Astrocyte (in vitro differentiated cells and primary cell): ENCODE measurements around the gene GALNT2. TPM values are rescaled to one million over a fixed set of nuclear protein-coding genes. Genes with fewer than 3 reads are reported as not detected.

Experiments used
- DNase-seq: peaks from one replicate; pipeline ENCODE4 v3.0.0-alpha.2; 2010; ENCODE audit warnings: low read depth
- FAIRE-seq: peaks from 2 replicates; lab custom pipeline; 2011; peaks lifted over from hg19 to GRCh38; lab: Jason Lieb, UNC
- H2AFZ ChIP-seq: 2 replicates; pipeline ENCODE4 v1.6.0; 2012; ENCODE audit warnings: low read depth, low read length, inconsistent platforms
- H3K27ac ChIP-seq: 2 replicates; pipeline ENCODE4 v1.5.1; 2011; ENCODE audit warnings: low read depth, low read length, inconsistent platforms
- H3K27me3 ChIP-seq: 2 replicates; pipeline ENCODE4 v1.6.0; 2011; ENCODE audit warnings: low read length, inconsistent platforms; ENCODE audit not compliant: insufficient read depth
- H3K36me3 ChIP-seq: 2 replicates; pipeline ENCODE4 v1.5.1; 2011; ENCODE audit warnings: low read length, inconsistent platforms; ENCODE audit not compliant: insufficient read depth
- H3K4me1 ChIP-seq: 2 replicates; pipeline ENCODE4 v1.5.1; 2011; ENCODE audit warnings: low read length, inconsistent platforms; ENCODE audit not compliant: insufficient read depth
- H3K4me2 ChIP-seq: 2 replicates; pipeline ENCODE4 v1.6.0; 2012; ENCODE audit warnings: low read length, inconsistent platforms
- H3K4me3 ChIP-seq: 2 replicates; pipeline ENCODE4 v1.5.1; 2011; ENCODE audit warnings: low read depth, mild to moderate bottlenecking, low read length, inconsistent platforms; ENCODE audit not compliant: insufficient read depth
- H3K79me2 ChIP-seq: 2 replicates; pipeline ENCODE4 v1.6.0; 2012; ENCODE audit warnings: mild to moderate bottlenecking, low read length, inconsistent platforms; ENCODE audit not compliant: insufficient read depth
- H3K9ac ChIP-seq: 2 replicates; pipeline ENCODE4 v1.6.0; 2012; ENCODE audit warnings: mild to moderate bottlenecking, low read length, inconsistent platforms
- H3K9me3 ChIP-seq: 2 replicates; pipeline ENCODE4 v1.5.1; 2012; ENCODE audit warnings: low read depth, mild to moderate bottlenecking, low read length, inconsistent platforms; ENCODE audit not compliant: insufficient read depth
- H4K20me1 ChIP-seq: 2 replicates; pipeline ENCODE4 v1.6.0; 2012; ENCODE audit warnings: low read length, inconsistent platforms; ENCODE audit not compliant: insufficient read depth
- H3K27ac Mint-ChIP-seq: one replicate; pipeline ENCODE4 v1.8.0; 2021; ENCODE audit warnings: mild to moderate bottlenecking, mixed read lengths; ENCODE audit not compliant: unreplicated experiment
- H3K27me3 Mint-ChIP-seq: one replicate; pipeline ENCODE4 v1.8.0; 2021; ENCODE audit warnings: low read depth, mixed read lengths; ENCODE audit not compliant: unreplicated experiment
- H3K36me3 Mint-ChIP-seq: one replicate; pipeline ENCODE4 v1.8.0; 2021; ENCODE audit warnings: low read depth, mixed read lengths; ENCODE audit not compliant: unreplicated experiment
- H3K4me1 Mint-ChIP-seq: one replicate; pipeline ENCODE4 v1.8.0; 2021; ENCODE audit warnings: low read depth, mixed read lengths; ENCODE audit not compliant: unreplicated experiment
- H3K4me3 Mint-ChIP-seq: one replicate; pipeline ENCODE4 v1.8.0; 2021; ENCODE audit warnings: mild to moderate bottlenecking, moderate library complexity, mixed read lengths; ENCODE audit not compliant: unreplicated experiment
- H3K9me3 Mint-ChIP-seq: one replicate; pipeline ENCODE4 v1.8.0; 2021; ENCODE audit warnings: mild to moderate bottlenecking, mixed read lengths; ENCODE audit not compliant: unreplicated experiment
- CTCF ChIP-seq: IDR thresholded peaks from 2 replicates; pipeline ENCODE4 v1.5.1; 2011; ENCODE audit warnings: low read depth, mild to moderate bottlenecking, inconsistent platforms, low read length, moderate library complexity; ENCODE audit not compliant: insufficient read depth
- EZH2 ChIP-seq: IDR thresholded peaks from 2 replicates; pipeline ENCODE4 v1.6.1; 2012; ENCODE audit warnings: mild to moderate bottlenecking, low read length, inconsistent platforms; ENCODE audit not compliant: insufficient read depth
- total RNA-seq: library from RNA; stranded (reverse); gene quantifications from 2 replicates; pipeline ENCODE4 v1.2.1, GENCODE V29; 2021

The GALNT2 gene
- total RNA-seq, 1 donor from 2014 or later: 507 TPM

- no peak overlapping the region for H3K4me3 Mint-ChIP-seq
- H3K36me3 ChIP-seq: no peaks in the 10 kb centered on the region
- peaks cover 93% of the 10 kb centered on the region for H3K79me2 ChIP-seq
- H3K27me3 ChIP-seq: no peaks in the 10 kb centered on the region
- H3K27ac Mint-ChIP-seq: no peak overlapping the region
- no peaks in the 10 kb centered on the region for H3K9me3 Mint-ChIP-seq
- peaks cover 77% of the 10 kb centered on the region for H3K4me1 Mint-ChIP-seq
- no peaks in the 10 kb centered on the region for H3K27me3 Mint-ChIP-seq
- FAIRE-seq (no peak), DNase-seq (no peak)
- H3K9ac ChIP-seq: no peak overlapping the region
- peaks cover 8% of the 10 kb centered on the region for H3K36me3 Mint-ChIP-seq
- peak overlapping the region; percentile 7 for H3K4me2 ChIP-seq
- peaks cover 30% of the 10 kb centered on the region for H3K4me1 ChIP-seq
- no peak for TF ChIP-seq CTCF
- TF ChIP-seq EZH2: no peak
- no peak overlapping the region for H3K4me3 ChIP-seq
- no peak overlapping the region for H2AFZ ChIP-seq
- no peak overlapping the region for H3K27ac ChIP-seq
- no peaks in the 10 kb centered on the region for H3K9me3 ChIP-seq
- H4K20me1 ChIP-seq: peaks cover 85% of the 10 kb centered on the region
Observed at GRCh38 chr1:230149751-230150584, 82.9 kb downstream of the GALNT2 start.

- Histone ChIP-seq H3K4me1 (peaks cover 30% of the 10 kb centered on the region), H2AFZ (no peak overlapping the region), H3K9ac (no peak overlapping the region), H3K27ac (no peak overlapping the region), H3K4me2 (peak overlapping the region; percentile 7), H4K20me1 (peaks cover 84% of the 10 kb centered on the region), H3K9me3 (no peaks in the 10 kb centered on the region), H3K27me3 (no peaks in the 10 kb centered on the region), H3K79me2 (peaks cover 93% of the 10 kb centered on the region), H3K4me3 (no peak overlapping the region), H3K36me3 (no peaks in the 10 kb centered on the region)
- peaks cover 8% of the 10 kb centered on the region for H3K36me3 Mint-ChIP-seq
- no peak for FAIRE-seq
- H3K27me3 Mint-ChIP-seq: no peaks in the 10 kb centered on the region
- H3K27ac Mint-ChIP-seq: no peak overlapping the region
- no peak overlapping the region for H3K4me3 Mint-ChIP-seq
- no peak for DNase-seq
- no peaks in the 10 kb centered on the region for H3K9me3 Mint-ChIP-seq
- TF ChIP-seq EZH2 (no peak), CTCF (no peak)
- peaks cover 75% of the 10 kb centered on the region for H3K4me1 Mint-ChIP-seq
Observed at GRCh38 chr1:230150615-230151014, 83.6 kb downstream of the GALNT2 start.

- Histone ChIP-seq H4K20me1 (peaks cover 79% of the 10 kb centered on the region), H2AFZ (no peak overlapping the region), H3K9ac (no peak overlapping the region), H3K79me2 (peaks cover 93% of the 10 kb centered on the region), H3K27ac (no peak overlapping the region), H3K36me3 (no peaks in the 10 kb centered on the region), H3K27me3 (no peaks in the 10 kb centered on the region), H3K9me3 (no peaks in the 10 kb centered on the region), H3K4me2 (no peak overlapping the region), H3K4me3 (no peak overlapping the region), H3K4me1 (peaks cover 26% of the 10 kb centered on the region)
- FAIRE-seq (no peak), DNase-seq (no peak)
- TF ChIP-seq EZH2 (no peak), CTCF (no peak)
- peaks cover 75% of the 10 kb centered on the region for H3K4me1 Mint-ChIP-seq
- H3K27me3 Mint-ChIP-seq: no peaks in the 10 kb centered on the region
- no peaks in the 10 kb centered on the region for H3K9me3 Mint-ChIP-seq
- H3K4me3 Mint-ChIP-seq: no peak overlapping the region
- H3K36me3 Mint-ChIP-seq: peaks cover 11% of the 10 kb centered on the region
- H3K27ac Mint-ChIP-seq: no peak overlapping the region
Observed at GRCh38 chr1:230151924-230152468, 85.0 kb downstream of the GALNT2 start.
